ENCODE results near the gene ADAMTS16. TPM values are rescaled to one million over a fixed set of nuclear protein-coding genes. Genes with fewer than 3 reads are reported as not detected.

Gene ADAMTS16
- total RNA-seq, 2 donors from 2014 or later = not detected

- Mint-ChIP-seq H3K27me3 (peaks cover 3% of the 10 kb centered on the region), H3K27ac (no peak overlapping the region), H3K4me1 (no peaks in the 10 kb centered on the region), H3K4me3 (no peak overlapping the region), H3K9me3 (no peaks in the 10 kb centered on the region), H3K36me3 (ENCODE audit: low read depth) (no peaks in the 10 kb centered on the region)
- no peak for ATAC-seq (replicated peaks)
Observed at GRCh38 chr5:5306696-5307095, 166.6 kb downstream of the ADAMTS16 start.

GRCh38 chr5:5308319-5308718 is 168.2 kb downstream of the ADAMTS16 start:
- no peaks in the 10 kb centered on the region for H3K36me3 Mint-ChIP-seq (ENCODE audit: low read depth)
- H3K9me3 Mint-ChIP-seq = no peaks in the 10 kb centered on the region
- H3K27me3 Mint-ChIP-seq = peaks cover 3% of the 10 kb centered on the region
- ATAC-seq (replicated peaks) = no peak
- no peaks in the 10 kb centered on the region for H3K4me1 Mint-ChIP-seq
- H3K27ac Mint-ChIP-seq = no peak overlapping the region
- H3K4me3 Mint-ChIP-seq = no peak overlapping the region

GRCh38 chr5:5309645-5310044 is 169.5 kb downstream of the ADAMTS16 start:
- Mint-ChIP-seq H3K36me3 (ENCODE audit: low read depth) (no peaks in the 10 kb centered on the region), H3K27me3 (peaks cover 3% of the 10 kb centered on the region), H3K9me3 (no peaks in the 10 kb centered on the region), H3K27ac (no peak overlapping the region), H3K4me3 (no peak overlapping the region), H3K4me1 (no peaks in the 10 kb centered on the region)
- no peak for ATAC-seq (replicated peaks)

- ATAC-seq (replicated peaks) = no peak
- Mint-ChIP-seq H3K4me3 (no peak overlapping the region), H3K9me3 (no peaks in the 10 kb centered on the region), H3K27me3 (no peaks in the 10 kb centered on the region), H3K27ac (no peak overlapping the region), H3K36me3 (ENCODE audit: low read depth) (no peaks in the 10 kb centered on the region), H3K4me1 (no peaks in the 10 kb centered on the region)
Observed at GRCh38 chr5:5313101-5313635, 173.0 kb downstream of the ADAMTS16 start.

- Mint-ChIP-seq H3K9me3 (no peaks in the 10 kb centered on the region), H3K4me3 (no peak overlapping the region), H3K4me1 (no peaks in the 10 kb centered on the region), H3K36me3 (ENCODE audit: low read depth) (no peaks in the 10 kb centered on the region), H3K27me3 (no peaks in the 10 kb centered on the region), H3K27ac (no peak overlapping the region)
- ATAC-seq (replicated peaks) = no peak
Observed at GRCh38 chr5:5314166-5314565, 174.0 kb downstream of the ADAMTS16 start.

- Mint-ChIP-seq H3K27me3 (no peaks in the 10 kb centered on the region), H3K27ac (no peak overlapping the region), H3K4me3 (no peak overlapping the region), H3K36me3 (ENCODE audit: low read depth) (no peaks in the 10 kb centered on the region), H3K9me3 (no peaks in the 10 kb centered on the region), H3K4me1 (no peaks in the 10 kb centered on the region)
- ATAC-seq (replicated peaks) = no peak
Observed at GRCh38 chr5:5314626-5315025, 174.5 kb downstream of the ADAMTS16 start.

GRCh38 chr5:5315068-5315980 is 175.2 kb downstream of the ADAMTS16 start:
- Mint-ChIP-seq H3K27me3 (no peaks in the 10 kb centered on the region), H3K4me3 (no peak overlapping the region), H3K36me3 (ENCODE audit: low read depth) (no peaks in the 10 kb centered on the region), H3K4me1 (no peaks in the 10 kb centered on the region), H3K9me3 (no peaks in the 10 kb centered on the region), H3K27ac (no peak overlapping the region)
- ATAC-seq (replicated peaks) = no peak

GRCh38 chr5:5316334-5316733 is 176.2 kb downstream of the ADAMTS16 start:
- no peak for ATAC-seq (replicated peaks)
- H3K27ac Mint-ChIP-seq = no peak overlapping the region
- no peaks in the 10 kb centered on the region for H3K9me3 Mint-ChIP-seq
- no peaks in the 10 kb centered on the region for H3K4me1 Mint-ChIP-seq
- no peak overlapping the region for H3K4me3 Mint-ChIP-seq
- no peaks in the 10 kb centered on the region for H3K36me3 Mint-ChIP-seq (ENCODE audit: low read depth)
- no peaks in the 10 kb centered on the region for H3K27me3 Mint-ChIP-seq

GRCh38 chr5:5317976-5318375 is 177.8 kb downstream of the ADAMTS16 start:
- H3K27me3 Mint-ChIP-seq = no peaks in the 10 kb centered on the region
- no peaks in the 10 kb centered on the region for H3K36me3 Mint-ChIP-seq (ENCODE audit: low read depth)

GRCh38 chr5:5318426-5319190 is 178.5 kb downstream of the ADAMTS16 start:
- Mint-ChIP-seq H3K4me3 (no peak overlapping the region), H3K27ac (no peak overlapping the region), H3K9me3 (no peaks in the 10 kb centered on the region), H3K36me3 (ENCODE audit: low read depth) (no peaks in the 10 kb centered on the region), H3K27me3 (no peaks in the 10 kb centered on the region), H3K4me1 (no peaks in the 10 kb centered on the region)
- no peak for ATAC-seq (replicated peaks)

More at GRCh38 chr5:5317976-5318375, 177.8 kb downstream of the ADAMTS16 start:
- Mint-ChIP-seq H3K9me3 (no peaks in the 10 kb centered on the region), H3K4me1 (no peaks in the 10 kb centered on the region), H3K4me3 (no peak overlapping the region), H3K27ac (no peak overlapping the region)
- no peak for ATAC-seq (replicated peaks)

- no peak overlapping the region for H3K27ac Mint-ChIP-seq
- H3K4me3 Mint-ChIP-seq = no peak overlapping the region
- H3K27me3 Mint-ChIP-seq = no peaks in the 10 kb centered on the region
- no peak for ATAC-seq (replicated peaks)
- H3K4me1 Mint-ChIP-seq = no peaks in the 10 kb centered on the region
- no peaks in the 10 kb centered on the region for H3K9me3 Mint-ChIP-seq
- H3K36me3 Mint-ChIP-seq (ENCODE audit: low read depth) = no peaks in the 10 kb centered on the region
Observed at GRCh38 chr5:5320062-5320805, 180.1 kb downstream of the ADAMTS16 start.

GRCh38 chr5:5321137-5321536 is 181.0 kb downstream of the ADAMTS16 start:
- Mint-ChIP-seq H3K36me3 (ENCODE audit: low read depth) (no peaks in the 10 kb centered on the region), H3K9me3 (no peaks in the 10 kb centered on the region), H3K27ac (no peak overlapping the region), H3K4me1 (no peaks in the 10 kb centered on the region), H3K4me3 (no peak overlapping the region), H3K27me3 (no peaks in the 10 kb centered on the region)
- no peak for ATAC-seq (replicated peaks)

GRCh38 chr5:5323551-5323950 is 183.4 kb downstream of the ADAMTS16 start:
- H3K9me3 Mint-ChIP-seq = no peaks in the 10 kb centered on the region
- no peak overlapping the region for H3K27ac Mint-ChIP-seq
- H3K4me1 Mint-ChIP-seq = no peaks in the 10 kb centered on the region
- H3K4me3 Mint-ChIP-seq = no peak overlapping the region
- ATAC-seq (replicated peaks) = no peak
- no peaks in the 10 kb centered on the region for H3K36me3 Mint-ChIP-seq (ENCODE audit: low read depth)
- peaks cover 6% of the 10 kb centered on the region for H3K27me3 Mint-ChIP-seq

GRCh38 chr5:5326115-5326758 is 186.1 kb downstream of the ADAMTS16 start:
- H3K36me3 Mint-ChIP-seq (ENCODE audit: low read depth) = no peaks in the 10 kb centered on the region
- no peak overlapping the region for H3K4me3 Mint-ChIP-seq
- no peaks in the 10 kb centered on the region for H3K9me3 Mint-ChIP-seq
- peaks cover 6% of the 10 kb centered on the region for H3K27me3 Mint-ChIP-seq
- H3K27ac Mint-ChIP-seq = no peak overlapping the region
- no peaks in the 10 kb centered on the region for H3K4me1 Mint-ChIP-seq
- no peak for ATAC-seq (replicated peaks)
